ENCODE data around the gene DNAI4. TPM values are rescaled to one million over a fixed set of nuclear protein-coding genes. Genes with fewer than 3 reads are reported as not detected.

DNAI4 gene
- total and polyA plus RNA-seq, 2 experiments from 2014 or later, result 0.90 to 3.8 TPM

DNA sequence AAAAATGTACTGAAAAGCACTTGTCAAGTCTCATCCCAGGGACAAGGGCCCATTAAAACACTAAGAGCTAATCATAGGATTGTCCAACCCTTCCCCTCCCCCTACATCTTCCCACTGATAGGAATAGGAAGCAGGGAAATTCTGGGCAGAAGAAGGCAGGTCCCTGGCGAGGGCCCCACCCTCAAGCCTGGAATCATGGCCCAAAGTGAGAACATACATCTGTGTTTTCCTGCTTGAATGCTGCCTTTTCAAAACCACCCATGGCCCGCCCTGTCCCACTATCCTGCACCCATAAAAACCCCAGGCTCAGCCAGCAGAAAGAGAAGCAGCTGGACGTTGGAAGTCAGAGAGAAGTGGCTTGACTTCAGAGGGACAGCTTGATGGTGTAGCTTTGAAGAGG, 4.8 kb downstream of the DNAI4 start:
- Mint-ChIP-seq H3K36me3 (ENCODE audit: low read depth) (peaks cover 32% of the 10 kb centered on the region), H3K4me1 (peaks cover 6% of the 10 kb centered on the region; the same call in 2 of the 3 replicates), H3K27ac (no peak overlapping the region), H3K27me3 (ENCODE audit: insufficient read depth, low read depth, poor library complexity) (peaks cover 2% of the 10 kb centered on the region), H3K4me3 (no peak overlapping the region), H3K9me3 (peaks cover 2% of the 10 kb centered on the region; the same call in 2 of the 3 replicates)
- Histone ChIP-seq H3K79me2 (replicated peaks; ENCODE audit: insufficient read depth) (peaks cover 37% of the 10 kb centered on the region), H3K4me1 (ENCODE audit: insufficient read depth) (peaks cover 10% of the 10 kb centered on the region; the same call in 1 of the 2 replicates), H3K36me3 (ENCODE audit: insufficient read depth) (no peaks in the 10 kb centered on the region), H3F3A (replicated peaks; ENCODE audit: low read depth) (no peaks in the 10 kb centered on the region), H3K27me3 (ENCODE audit: insufficient read depth) (no peaks in the 10 kb centered on the region), H2AFZ (no peak overlapping the region), H3K27ac (ENCODE audit: low read depth) (no peak overlapping the region), H3K4me2 (no peak overlapping the region), H3K4me3 (no peak overlapping the region), H4K20me1 (replicated peaks; ENCODE audit: insufficient read depth) (peaks cover 5% of the 10 kb centered on the region; the same call in 1 of the 2 replicates), H3K9me2 (ENCODE audit: insufficient read depth) (no peaks in the 10 kb centered on the region)
- no peak for ATAC-seq
- DNase-seq (ENCODE audit: low spot score), result no peak
- TF ChIP-seq, protein P1, sequence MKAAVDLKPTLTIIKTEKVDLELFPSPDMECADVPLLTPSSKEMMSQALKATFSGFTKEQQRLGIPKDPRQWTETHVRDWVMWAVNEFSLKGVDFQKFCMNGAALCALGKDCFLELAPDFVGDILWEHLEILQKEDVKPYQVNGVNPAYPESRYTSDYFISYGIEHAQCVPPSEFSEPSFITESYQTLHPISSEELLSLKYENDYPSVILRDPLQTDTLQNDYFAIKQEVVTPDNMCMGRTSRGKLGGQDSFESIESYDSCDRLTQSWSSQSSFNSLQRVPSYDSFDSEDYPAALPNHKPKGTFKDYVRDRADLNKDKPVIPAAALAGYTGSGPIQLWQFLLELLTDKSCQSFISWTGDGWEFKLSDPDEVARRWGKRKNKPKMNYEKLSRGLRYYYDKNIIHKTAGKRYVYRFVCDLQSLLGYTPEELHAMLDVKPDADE (IDR thresholded peaks at IDR 0.05), result no peak
- TF ChIP-seq CREB1 (CRISPR knock-in tag; IDR thresholded peaks at IDR 0.05; ENCODE audit: low read depth) (no peak), STAT1 (IDR thresholded peaks at IDR 0.05; ENCODE audit: unreplicated experiment) (no peak), EZH2phosphoT487 (IDR thresholded peaks at IDR 0.05; ENCODE audit: unreplicated experiment) (no peak), ZNF331 (CRISPR knock-in tag; IDR thresholded peaks at IDR 0.05; ENCODE audit: low read depth) (no peak), JUNB (IDR thresholded peaks at IDR 0.05; ENCODE audit: unreplicated experiment) (no peak), NANOG (IDR thresholded peaks at IDR 0.05; ENCODE audit: borderline replicate concordance) (no peak), POLR2AphosphoS5 (IDR thresholded peaks at IDR 0.05; ENCODE audit: low read depth) (no peak), ZNF114 (CRISPR knock-in tag; IDR thresholded peaks at IDR 0.05) (no peak), EZH2 (IDR thresholded peaks at IDR 0.05; ENCODE audit: low read depth, unreplicated experiment) (no peak)
- TF ChIP-seq, protein P2, sequence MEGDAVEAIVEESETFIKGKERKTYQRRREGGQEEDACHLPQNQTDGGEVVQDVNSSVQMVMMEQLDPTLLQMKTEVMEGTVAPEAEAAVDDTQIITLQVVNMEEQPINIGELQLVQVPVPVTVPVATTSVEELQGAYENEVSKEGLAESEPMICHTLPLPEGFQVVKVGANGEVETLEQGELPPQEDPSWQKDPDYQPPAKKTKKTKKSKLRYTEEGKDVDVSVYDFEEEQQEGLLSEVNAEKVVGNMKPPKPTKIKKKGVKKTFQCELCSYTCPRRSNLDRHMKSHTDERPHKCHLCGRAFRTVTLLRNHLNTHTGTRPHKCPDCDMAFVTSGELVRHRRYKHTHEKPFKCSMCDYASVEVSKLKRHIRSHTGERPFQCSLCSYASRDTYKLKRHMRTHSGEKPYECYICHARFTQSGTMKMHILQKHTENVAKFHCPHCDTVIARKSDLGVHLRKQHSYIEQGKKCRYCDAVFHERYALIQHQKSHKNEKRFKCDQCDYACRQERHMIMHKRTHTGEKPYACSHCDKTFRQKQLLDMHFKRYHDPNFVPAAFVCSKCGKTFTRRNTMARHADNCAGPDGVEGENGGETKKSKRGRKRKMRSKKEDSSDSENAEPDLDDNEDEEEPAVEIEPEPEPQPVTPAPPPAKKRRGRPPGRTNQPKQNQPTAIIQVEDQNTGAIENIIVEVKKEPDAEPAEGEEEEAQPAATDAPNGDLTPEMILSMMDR (conservative IDR thresholded peaks at IDR 0.05; ENCODE audit: low read depth in 2 of 2), result no peak
- TF ChIP-seq, protein P3, sequence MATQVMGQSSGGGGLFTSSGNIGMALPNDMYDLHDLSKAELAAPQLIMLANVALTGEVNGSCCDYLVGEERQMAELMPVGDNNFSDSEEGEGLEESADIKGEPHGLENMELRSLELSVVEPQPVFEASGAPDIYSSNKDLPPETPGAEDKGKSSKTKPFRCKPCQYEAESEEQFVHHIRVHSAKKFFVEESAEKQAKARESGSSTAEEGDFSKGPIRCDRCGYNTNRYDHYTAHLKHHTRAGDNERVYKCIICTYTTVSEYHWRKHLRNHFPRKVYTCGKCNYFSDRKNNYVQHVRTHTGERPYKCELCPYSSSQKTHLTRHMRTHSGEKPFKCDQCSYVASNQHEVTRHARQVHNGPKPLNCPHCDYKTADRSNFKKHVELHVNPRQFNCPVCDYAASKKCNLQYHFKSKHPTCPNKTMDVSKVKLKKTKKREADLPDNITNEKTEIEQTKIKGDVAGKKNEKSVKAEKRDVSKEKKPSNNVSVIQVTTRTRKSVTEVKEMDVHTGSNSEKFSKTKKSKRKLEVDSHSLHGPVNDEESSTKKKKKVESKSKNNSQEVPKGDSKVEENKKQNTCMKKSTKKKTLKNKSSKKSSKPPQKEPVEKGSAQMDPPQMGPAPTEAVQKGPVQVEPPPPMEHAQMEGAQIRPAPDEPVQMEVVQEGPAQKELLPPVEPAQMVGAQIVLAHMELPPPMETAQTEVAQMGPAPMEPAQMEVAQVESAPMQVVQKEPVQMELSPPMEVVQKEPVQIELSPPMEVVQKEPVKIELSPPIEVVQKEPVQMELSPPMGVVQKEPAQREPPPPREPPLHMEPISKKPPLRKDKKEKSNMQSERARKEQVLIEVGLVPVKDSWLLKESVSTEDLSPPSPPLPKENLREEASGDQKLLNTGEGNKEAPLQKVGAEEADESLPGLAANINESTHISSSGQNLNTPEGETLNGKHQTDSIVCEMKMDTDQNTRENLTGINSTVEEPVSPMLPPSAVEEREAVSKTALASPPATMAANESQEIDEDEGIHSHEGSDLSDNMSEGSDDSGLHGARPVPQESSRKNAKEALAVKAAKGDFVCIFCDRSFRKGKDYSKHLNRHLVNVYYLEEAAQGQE (IDR thresholded peaks at IDR 0.05; ENCODE audit: unreplicated experiment), result no peak
- TF ChIP-seq, protein P4, sequence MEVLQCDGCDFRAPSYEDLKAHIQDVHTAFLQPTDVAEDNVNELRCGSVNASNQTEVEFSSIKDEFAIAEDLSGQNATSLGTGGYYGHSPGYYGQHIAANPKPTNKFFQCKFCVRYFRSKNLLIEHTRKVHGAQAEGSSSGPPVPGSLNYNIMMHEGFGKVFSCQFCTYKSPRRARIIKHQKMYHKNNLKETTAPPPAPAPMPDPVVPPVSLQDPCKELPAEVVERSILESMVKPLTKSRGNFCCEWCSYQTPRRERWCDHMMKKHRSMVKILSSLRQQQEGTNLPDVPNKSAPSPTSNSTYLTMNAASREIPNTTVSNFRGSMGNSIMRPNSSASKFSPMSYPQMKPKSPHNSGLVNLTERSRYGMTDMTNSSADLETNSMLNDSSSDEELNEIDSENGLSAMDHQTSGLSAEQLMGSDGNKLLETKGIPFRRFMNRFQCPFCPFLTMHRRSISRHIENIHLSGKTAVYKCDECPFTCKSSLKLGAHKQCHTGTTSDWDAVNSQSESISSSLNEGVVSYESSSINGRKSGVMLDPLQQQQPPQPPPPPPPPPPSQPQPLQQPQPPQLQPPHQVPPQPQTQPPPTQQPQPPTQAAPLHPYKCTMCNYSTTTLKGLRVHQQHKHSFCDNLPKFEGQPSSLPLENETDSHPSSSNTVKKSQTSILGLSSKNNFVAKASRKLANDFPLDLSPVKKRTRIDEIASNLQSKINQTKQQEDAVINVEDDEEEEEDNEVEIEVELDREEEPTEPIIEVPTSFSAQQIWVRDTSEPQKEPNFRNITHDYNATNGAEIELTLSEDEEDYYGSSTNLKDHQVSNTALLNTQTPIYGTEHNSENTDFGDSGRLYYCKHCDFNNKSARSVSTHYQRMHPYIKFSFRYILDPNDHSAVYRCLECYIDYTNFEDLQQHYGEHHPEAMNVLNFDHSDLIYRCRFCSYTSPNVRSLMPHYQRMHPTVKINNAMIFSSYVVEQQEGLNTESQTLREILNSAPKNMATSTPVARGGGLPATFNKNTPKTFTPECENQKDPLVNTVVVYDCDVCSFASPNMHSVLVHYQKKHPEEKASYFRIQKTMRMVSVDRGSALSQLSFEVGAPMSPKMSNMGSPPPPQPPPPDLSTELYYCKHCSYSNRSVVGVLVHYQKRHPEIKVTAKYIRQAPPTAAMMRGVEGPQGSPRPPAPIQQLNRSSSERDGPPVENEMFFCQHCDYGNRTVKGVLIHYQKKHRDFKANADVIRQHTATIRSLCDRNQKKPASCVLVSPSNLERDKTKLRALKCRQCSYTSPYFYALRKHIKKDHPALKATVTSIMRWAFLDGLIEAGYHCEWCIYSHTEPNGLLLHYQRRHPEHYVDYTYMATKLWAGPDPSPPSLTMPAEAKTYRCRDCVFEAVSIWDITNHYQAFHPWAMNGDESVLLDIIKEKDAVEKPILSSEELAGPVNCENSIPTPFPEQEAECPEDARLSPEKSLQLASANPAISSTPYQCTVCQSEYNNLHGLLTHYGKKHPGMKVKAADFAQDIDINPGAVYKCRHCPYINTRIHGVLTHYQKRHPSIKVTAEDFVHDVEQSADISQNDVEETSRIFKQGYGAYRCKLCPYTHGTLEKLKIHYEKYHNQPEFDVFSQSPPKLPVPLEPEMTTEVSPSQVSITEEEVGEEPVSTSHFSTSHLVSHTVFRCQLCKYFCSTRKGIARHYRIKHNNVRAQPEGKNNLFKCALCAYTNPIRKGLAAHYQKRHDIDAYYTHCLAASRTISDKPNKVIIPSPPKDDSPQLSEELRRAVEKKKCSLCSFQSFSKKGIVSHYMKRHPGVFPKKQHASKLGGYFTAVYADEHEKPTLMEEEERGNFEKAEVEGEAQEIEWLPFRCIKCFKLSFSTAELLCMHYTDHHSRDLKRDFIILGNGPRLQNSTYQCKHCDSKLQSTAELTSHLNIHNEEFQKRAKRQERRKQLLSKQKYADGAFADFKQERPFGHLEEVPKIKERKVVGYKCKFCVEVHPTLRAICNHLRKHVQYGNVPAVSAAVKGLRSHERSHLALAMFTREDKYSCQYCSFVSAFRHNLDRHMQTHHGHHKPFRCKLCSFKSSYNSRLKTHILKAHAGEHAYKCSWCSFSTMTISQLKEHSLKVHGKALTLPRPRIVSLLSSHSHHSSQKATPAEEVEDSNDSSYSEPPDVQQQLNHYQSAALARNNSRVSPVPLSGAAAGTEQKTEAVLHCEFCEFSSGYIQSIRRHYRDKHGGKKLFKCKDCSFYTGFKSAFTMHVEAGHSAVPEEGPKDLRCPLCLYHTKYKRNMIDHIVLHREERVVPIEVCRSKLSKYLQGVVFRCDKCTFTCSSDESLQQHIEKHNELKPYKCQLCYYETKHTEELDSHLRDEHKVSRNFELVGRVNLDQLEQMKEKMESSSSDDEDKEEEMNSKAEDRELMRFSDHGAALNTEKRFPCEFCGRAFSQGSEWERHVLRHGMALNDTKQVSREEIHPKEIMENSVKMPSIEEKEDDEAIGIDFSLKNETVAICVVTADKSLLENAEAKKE (CRISPR knock-in tag; IDR thresholded peaks at IDR 0.05), result no peak
